ENCODE results near the gene ALG1L2.
"Not testable (repeated sequence)": the region's sequence is repeated elsewhere in the genome, so short reads cannot be mapped to it uniquely, and the experiment has no call there.

Gene ALG1L2, protein sequence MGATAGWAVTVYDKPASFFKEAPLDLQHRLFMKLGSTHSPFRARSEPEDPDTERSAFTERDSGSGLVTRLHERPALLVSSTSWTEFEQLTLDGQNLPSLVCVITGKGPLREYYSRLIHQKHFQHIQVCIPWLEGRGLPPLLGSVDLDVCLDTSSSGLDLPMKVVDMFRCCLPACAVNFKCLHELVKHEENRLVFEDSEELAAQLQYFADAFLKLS

DNA sequence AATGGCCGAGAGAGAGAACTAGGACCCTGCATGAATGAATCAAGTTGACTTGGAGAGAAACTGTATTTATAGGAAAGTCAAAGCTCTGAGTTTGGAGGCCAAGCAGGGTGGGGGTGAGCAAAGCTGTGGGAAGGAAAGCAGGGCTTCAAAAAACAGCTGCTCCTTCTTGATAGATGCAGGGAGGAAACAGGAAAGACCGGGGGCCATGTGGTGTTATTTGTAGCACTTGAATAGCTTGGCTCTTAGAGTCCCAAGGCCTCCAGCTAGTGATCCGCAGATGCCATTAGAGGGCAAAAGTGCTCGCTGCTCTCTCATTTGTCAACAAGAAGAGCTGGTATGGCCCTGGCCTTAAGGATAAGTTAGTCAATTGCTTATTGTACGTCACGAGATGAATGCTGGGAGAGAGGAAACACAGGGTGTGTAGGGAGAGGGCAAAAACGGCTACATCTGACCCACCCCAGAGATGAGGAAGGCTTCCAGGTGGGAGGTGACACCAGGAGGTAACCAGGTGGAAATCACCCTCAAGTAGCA, at the start of gene ALG1L2:
ALG1L2 (plus strand) TSS at position 481 of the 531 bp plus-strand sequence. CDS start 186 bp downstream, outside the sequence.
- H3K27ac ChIP-seq, result no peak within 1 kb of the TSS
- TF ChIP-seq CTCF (conservative IDR thresholded peaks at IDR 0.05), result no peak

- H3K27ac ChIP-seq, result not testable (repeated sequence)
Observed at GRCh38 chr3:130037126-130037815, 44.4 kb upstream of the ALG1L2 start.

DNA sequence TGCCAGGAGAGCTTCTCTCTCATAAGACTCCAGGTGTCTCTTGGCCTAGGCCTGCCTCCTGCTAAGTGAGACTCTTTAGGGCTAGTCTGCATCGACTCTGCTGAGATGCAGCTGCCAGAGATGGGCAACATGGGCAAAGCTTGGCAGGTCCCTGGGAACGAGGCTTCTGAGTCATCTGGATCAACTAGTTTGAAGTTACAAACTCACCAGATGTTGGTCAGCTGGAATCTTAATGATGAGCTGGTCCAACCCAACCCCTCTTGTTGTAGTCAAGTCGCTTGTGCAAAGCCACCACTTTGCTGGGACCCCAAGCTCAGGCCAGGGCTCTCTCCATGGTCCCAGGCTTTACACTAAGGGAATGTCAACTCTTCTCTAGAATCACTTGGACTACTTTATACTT, 38.9 kb upstream of the ALG1L2 start:
- H3K27ac ChIP-seq, result not testable (repeated sequence)

DNA sequence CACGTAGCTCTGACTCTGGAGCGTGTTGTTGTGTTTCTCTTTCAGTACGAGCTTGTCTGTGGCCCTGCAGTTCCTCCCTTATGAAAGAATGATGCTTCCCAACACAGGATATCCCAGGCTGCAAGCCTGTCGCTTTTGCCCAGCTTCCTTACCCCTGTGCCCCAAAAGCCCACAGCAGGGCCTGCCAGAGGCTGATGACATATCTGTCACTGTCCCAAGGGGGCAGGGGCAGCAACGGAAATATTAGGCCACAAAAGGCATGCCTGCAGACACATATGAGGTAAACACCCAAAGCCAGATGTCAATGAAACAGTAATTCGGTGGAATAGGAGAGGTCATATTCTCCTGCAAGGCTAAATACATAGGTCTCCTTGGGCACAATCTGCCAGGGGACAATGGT, 38.0 kb upstream of the ALG1L2 start:
- H3K27ac ChIP-seq, result not testable (repeated sequence)

DNA sequence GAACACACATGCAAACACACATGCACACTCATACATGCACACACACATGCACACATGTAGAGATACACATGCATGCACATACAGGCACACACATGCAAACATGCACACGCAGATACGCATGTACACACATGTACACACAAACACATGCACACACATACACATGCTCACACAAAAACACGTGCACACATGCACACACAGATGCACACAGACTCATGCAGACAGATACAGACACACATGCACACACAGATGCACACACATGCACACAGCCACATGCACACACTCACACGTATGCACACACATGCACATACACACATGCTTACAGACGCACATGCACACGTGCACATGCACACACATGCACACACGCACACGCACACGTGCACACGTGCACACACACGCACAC, 37.3 kb upstream of the ALG1L2 start:
- no peak overlapping the region for H3K27ac ChIP-seq
- no peak for TF ChIP-seq CTCF (conservative IDR thresholded peaks at IDR 0.05)

GRCh38 chr3:130048726-130049125, 32.9 kb upstream of the ALG1L2 start:
- H3K27ac ChIP-seq, result no peak overlapping the region
- no peak for TF ChIP-seq CTCF (conservative IDR thresholded peaks at IDR 0.05)

DNA sequence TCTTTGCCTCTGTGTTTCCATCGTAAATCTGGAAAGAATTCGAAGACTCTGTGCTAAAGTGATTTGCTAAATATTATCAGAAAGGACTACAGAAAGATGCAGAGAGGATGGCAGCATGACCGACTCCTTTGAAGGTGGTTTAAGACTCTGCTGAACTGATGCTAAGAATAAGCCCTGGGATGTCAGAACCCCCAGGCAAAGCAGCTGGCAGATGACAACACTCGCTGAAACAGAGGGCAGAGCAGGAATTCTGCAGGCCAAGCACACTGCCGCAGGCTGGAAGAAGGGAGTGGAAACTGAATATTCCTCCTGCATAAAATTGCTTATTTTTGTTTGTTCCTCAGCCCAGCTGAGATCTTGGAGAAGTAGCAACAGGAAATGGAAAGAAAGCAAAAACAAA, 29.3 kb upstream of the ALG1L2 start:
- not testable (repeated sequence) for H3K27ac ChIP-seq

DNA sequence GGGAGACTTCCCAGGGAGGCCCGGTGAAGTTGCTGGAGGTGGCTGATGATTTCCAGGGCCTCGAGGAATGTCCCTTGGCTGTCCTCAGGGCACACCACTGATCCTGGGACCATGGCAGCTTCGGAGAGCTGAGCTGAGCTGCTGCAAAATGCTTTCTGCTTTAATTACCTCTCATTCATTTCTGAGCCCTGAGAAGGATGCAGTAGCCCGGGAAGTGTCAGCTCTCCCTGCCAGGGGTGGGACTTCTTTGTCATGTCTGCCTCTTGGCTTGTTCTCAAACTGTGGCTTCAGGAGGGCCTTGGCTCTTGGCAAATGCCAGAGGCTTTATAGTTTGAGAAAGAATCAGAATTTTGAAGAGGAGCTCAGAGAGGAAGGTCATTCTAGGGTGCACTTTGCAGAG, 28.7 kb upstream of the ALG1L2 start:
- H3K27ac ChIP-seq, result not testable (repeated sequence)

GRCh38 chr3:130057536-130058266, 23.9 kb upstream of the ALG1L2 start:
- not testable (repeated sequence) for H3K27ac ChIP-seq

GRCh38 chr3:130058267-130058657, 23.4 kb upstream of the ALG1L2 start:
- H3K27ac ChIP-seq, result not testable (repeated sequence)

- not testable (repeated sequence) for H3K27ac ChIP-seq
Observed at GRCh38 chr3:130058716-130059115, 22.9 kb upstream of the ALG1L2 start.

GRCh38 chr3:130059162-130059561, 22.5 kb upstream of the ALG1L2 start:
- H3K27ac ChIP-seq, result not testable (repeated sequence)
